PC-9 (cell line): ENCODE results near the gene FAM163B. TPM values are rescaled to one million over a fixed set of nuclear protein-coding genes. Genes with fewer than 3 reads are reported as not detected.

Source experiments
- BruUV-seq: library from RNA; stranded (reverse); fragments of 400-500 nt; replicated peaks from 2 replicates; lab custom pipeline; 2021; lab: Mats Ljungman, UMichigan
- CTCF ChIA-PET: fragments of 300-600 bp; sonication (Branson Sonifier 250); formaldehyde crosslinking; loops from one replicate; lab custom pipeline; 2022; ENCODE audit warnings: antibody characterized with exemption; lab: Charles Lee
- POLR2A ChIA-PET: fragments of 300-600 bp; sonication (Branson Sonifier 250); formaldehyde crosslinking; loops from one replicate; lab custom pipeline; 2022; ENCODE audit warnings: antibody characterized with exemption; ENCODE audit not compliant: unreplicated experiment; lab: Charles Lee
- DNase-seq, 2 experiments: peaks; one replicate each; pipeline versions ENCODE4 v3.0.0 to v3.0.0-alpha.2; 2015 to 2022; ENCODE audit warnings: mixed read lengths in 1 of 2
- H2AFZ ChIP-seq: fragments of 200-600 bp; sonication (generic); 2 replicates; pipeline ENCODE4 v1.8.1; 2017; ENCODE audit warnings: antibody characterized with exemption
- H3F3A ChIP-seq: fragments of 200-600 bp; sonication (generic); 2 replicates; pipeline ENCODE4 v1.8.1; 2017; ENCODE audit warnings: antibody characterized with exemption, mild to moderate bottlenecking, low read depth; ENCODE audit not compliant: insufficient read depth
- H3K27ac ChIP-seq: fragments of 200-600 bp; sonication (generic); 2 replicates; pipeline ENCODE4 v1.6.1; 2016; ENCODE audit warnings: mixed run types
- H3K27me3 ChIP-seq: fragments of 200-600 bp; sonication (generic); 2 replicates; pipeline ENCODE4 v1.6.1; 2016; ENCODE audit warnings: low read depth, mixed run types; ENCODE audit not compliant: insufficient read depth
- H3K36me3 ChIP-seq: fragments of 200-600 bp; sonication (generic); 2 replicates; pipeline ENCODE4 v1.6.1; 2016; ENCODE audit warnings: low read depth, mixed run types
- H3K4me1 ChIP-seq: fragments of 200-600 bp; sonication (generic); replicated peaks from 2 replicates; pipeline ENCODE4 v1.6.1; 2016; ENCODE audit warnings: mixed run types; ENCODE audit not compliant: insufficient read depth
- H3K4me2 ChIP-seq: fragments of 200-600 bp; sonication (generic); 2 replicates; pipeline ENCODE4 v1.6.1; 2017; ENCODE audit warnings: mixed run types
- H3K4me3 ChIP-seq: fragments of 200-600 bp; sonication (generic); 2 replicates; pipeline ENCODE4 v1.6.1; 2016; ENCODE audit warnings: mixed run types
- H3K79me2 ChIP-seq: fragments of 200-600 bp; sonication (generic); 2 replicates; pipeline ENCODE4 v1.6.1; 2017; ENCODE audit warnings: low read depth, mixed run types
- H3K9me2 ChIP-seq: fragments of 200-600 bp; sonication (generic); 2 replicates; pipeline ENCODE4 v1.8.1; 2017; ENCODE audit warnings: mild to moderate bottlenecking; ENCODE audit not compliant: insufficient read depth
- H3K9me3 ChIP-seq: fragments of 200-600 bp; sonication (generic); 2 replicates; pipeline ENCODE4 v1.8.1; 2016; ENCODE audit warnings: low read depth; ENCODE audit not compliant: insufficient read depth
- H4K20me1 ChIP-seq: fragments of 200-600 bp; sonication (generic); 2 replicates; pipeline ENCODE4 v1.8.1; 2017; ENCODE audit not compliant: insufficient read depth
- CTCF ChIP-seq: fragments of 200-600 bp; sonication (generic); conservative IDR thresholded peaks from 2 replicates; pipeline ENCODE4 v1.6.1; 2017; ENCODE audit warnings: mixed run types, antibody characterized with exemption, mild to moderate bottlenecking, moderate library complexity
- EZH2 ChIP-seq: fragments of 200-600 bp; sonication (generic); IDR thresholded peaks from 2 replicates; pipeline ENCODE4 v1.8.0; 2017; ENCODE audit warnings: antibody characterized with exemption, low read depth
- intact Hi-C: fragments of 100-400 bp; cut with micrococcal nuclease; formaldehyde crosslinking; loops from one replicate; pipeline ENCODE4 v1.10.0; 2022; ENCODE audit not compliant: unreplicated experiment
- total RNA-seq: library from RNA; stranded (reverse); gene quantifications from 2 replicates; pipeline ENCODE4 v1.2.3, GENCODE V29; 2021

The FAM163B gene
- total RNA-seq, 1 experiment from 2014 or later: not detected

DNA sequence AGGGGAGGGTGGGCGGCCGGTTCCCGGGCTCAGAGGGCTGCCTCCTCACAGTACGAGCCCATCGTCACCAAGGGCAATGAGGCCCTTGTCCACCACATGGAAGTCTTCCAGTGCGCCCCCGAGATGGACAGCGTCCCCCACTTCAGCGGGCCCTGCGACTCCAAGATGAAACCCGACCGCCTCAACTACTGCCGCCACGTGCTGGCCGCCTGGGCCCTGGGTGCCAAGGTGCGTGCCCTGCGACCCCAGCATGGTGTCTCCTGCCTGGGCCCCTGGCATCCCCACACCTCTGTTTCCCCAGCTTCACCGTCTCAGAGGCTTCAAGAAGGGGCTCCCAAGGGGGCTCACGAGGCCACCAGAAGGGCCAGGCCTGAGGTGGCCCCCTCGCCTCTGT is 34.2 kb upstream of the FAM163B start:
- Histone ChIP-seq H3K79me2 (no peaks in the 10 kb centered on the region), H3K36me3 (no peaks in the 10 kb centered on the region), H4K20me1 (no peaks in the 10 kb centered on the region; the same call in 1 of the 2 replicates), H3K27me3 (peaks cover 100% of the 10 kb centered on the region), H2AFZ (no peak overlapping the region), H3K4me2 (no peak overlapping the region), H3K4me1 (no peaks in the 10 kb centered on the region), H3K4me3 (no peak overlapping the region), H3K9me3 (no peaks in the 10 kb centered on the region), H3F3A (no peaks in the 10 kb centered on the region), H3K9me2 (no peaks in the 10 kb centered on the region), H3K27ac (no peak overlapping the region)
- no TSS peak for BruUV-seq
- POLR2A ChIA-PET: no interaction called here
- intact Hi-C loops: no loop called here
- CTCF ChIA-PET: no interaction called here
- TF ChIP-seq EZH2: no peak
- TF ChIP-seq CTCF: no peak
- DNase-seq: no peak

DNA sequence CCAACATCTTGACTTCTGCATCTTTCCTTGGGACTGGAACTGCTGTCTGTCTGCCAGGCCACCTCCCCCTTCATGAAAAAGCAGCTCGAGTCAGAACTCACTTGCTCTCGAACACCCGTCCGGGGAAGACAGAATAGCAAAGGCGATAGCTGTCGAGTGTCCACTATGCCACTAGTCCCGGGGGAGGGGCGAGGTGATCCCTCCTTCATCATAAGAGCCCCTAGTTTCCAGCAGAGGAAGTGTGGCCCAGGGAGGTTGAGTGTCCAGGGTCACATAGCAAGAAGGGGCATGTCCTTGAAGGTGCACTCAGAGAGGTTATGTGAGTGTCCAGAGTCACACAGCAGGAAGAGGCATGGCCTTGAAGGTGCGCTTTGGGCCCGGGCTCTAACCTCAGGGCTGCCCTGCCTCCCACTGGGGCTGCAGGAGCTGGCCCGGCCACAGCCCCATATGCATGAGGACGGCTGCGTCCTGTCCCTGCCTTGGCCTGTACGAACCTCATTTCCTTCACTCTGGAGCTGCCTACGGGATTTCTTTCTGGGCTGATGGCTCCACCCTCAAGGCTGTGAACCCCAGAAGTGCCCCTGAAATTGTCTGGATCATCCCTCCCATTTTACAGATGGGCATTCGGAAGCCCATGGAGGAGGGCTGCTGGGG is 33.6 kb upstream of the FAM163B start:
- no TSS peak for BruUV-seq
- DNase-seq: no peak
- Histone ChIP-seq H2AFZ (no peak overlapping the region), H3F3A (no peaks in the 10 kb centered on the region), H3K4me2 (no peak overlapping the region), H3K79me2 (no peaks in the 10 kb centered on the region), H3K9me3 (no peaks in the 10 kb centered on the region), H3K4me3 (no peak overlapping the region), H3K4me1 (no peaks in the 10 kb centered on the region), H4K20me1 (no peaks in the 10 kb centered on the region; the same call in 1 of the 2 replicates), H3K36me3 (no peaks in the 10 kb centered on the region), H3K9me2 (no peaks in the 10 kb centered on the region), H3K27me3 (peaks cover 100% of the 10 kb centered on the region), H3K27ac (no peak overlapping the region)
- intact Hi-C loops: no loop called here
- POLR2A ChIA-PET: no interaction called here
- CTCF ChIA-PET: no interaction called here
- no peak for TF ChIP-seq EZH2
- TF ChIP-seq CTCF: no peak

GRCh38 chr9:133641861-133642595 is 32.8 kb upstream of the FAM163B start:
- ChIA-PET POLR2A (no interaction called here), CTCF (no interaction called here)
- H3K36me3 ChIP-seq: no peaks in the 10 kb centered on the region
- no peak overlapping the region for H3K4me3 ChIP-seq
- H3K9me3 ChIP-seq: no peaks in the 10 kb centered on the region
- H3K4me2 ChIP-seq: no peak overlapping the region
- no peaks in the 10 kb centered on the region for H3K9me2 ChIP-seq
- BruUV-seq: no TSS peak
- H2AFZ ChIP-seq: no peak overlapping the region
- no peaks in the 10 kb centered on the region for H3K4me1 ChIP-seq
- intact Hi-C loops: no loop called here
- no peak for DNase-seq
- H3K27me3 ChIP-seq: peaks cover 100% of the 10 kb centered on the region
- TF ChIP-seq CTCF (no peak), EZH2 (no peak)
- H3K27ac ChIP-seq: no peak overlapping the region
- no peaks in the 10 kb centered on the region; the same call in 1 of the 2 replicates for H4K20me1 ChIP-seq
- H3K79me2 ChIP-seq: no peaks in the 10 kb centered on the region
- H3F3A ChIP-seq: no peaks in the 10 kb centered on the region
